ENCODE data around the gene EIF3F. TPM values are rescaled to one million over a fixed set of nuclear protein-coding genes. Genes with fewer than 3 reads are reported as not detected.

EIF3F gene
- polyA plus RNA-seq, 3 donors, result 277 to 670 (median 435) TPM

GRCh38 chr11:8033305-8034105 is 46.4 kb downstream of the EIF3F start:
- WGBS, 3 donors, result 44 to 45% (median 44%) methylated on average over 19 of the region's 19 CpGs
- no peak overlapping the region for H3K27ac ChIP-seq (ENCODE audit: low read depth, low read length)

DNA sequence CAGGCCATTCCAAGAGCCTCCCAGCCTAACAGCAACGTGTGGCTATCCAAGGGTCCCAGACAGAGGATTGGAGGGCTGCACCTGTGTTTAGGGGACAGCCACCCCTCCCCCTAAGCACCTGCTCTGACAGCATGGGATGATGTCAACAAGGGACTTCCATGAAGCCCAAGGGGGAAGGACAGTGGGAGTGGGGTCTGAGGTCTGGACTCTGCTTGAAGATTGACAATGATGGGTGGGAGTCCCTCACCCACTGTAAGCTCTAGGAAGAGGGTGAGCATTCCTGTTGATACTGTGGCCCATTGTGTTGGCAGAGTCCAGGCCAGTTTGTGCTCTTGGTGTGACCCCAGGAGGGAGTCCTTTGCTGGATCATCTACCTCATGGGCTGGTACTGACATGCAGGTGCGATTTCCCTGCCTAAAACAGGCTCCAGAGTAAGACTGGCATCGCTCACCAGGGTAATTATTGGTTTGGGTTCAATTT is 47.0 kb downstream of the EIF3F start:
- H3K27ac ChIP-seq (ENCODE audit: low read depth, low read length), result no peak overlapping the region
- 85 to 93% (median 88%) methylated on average over 3 of the region's 3 CpGs for WGBS, 3 donors

DNA sequence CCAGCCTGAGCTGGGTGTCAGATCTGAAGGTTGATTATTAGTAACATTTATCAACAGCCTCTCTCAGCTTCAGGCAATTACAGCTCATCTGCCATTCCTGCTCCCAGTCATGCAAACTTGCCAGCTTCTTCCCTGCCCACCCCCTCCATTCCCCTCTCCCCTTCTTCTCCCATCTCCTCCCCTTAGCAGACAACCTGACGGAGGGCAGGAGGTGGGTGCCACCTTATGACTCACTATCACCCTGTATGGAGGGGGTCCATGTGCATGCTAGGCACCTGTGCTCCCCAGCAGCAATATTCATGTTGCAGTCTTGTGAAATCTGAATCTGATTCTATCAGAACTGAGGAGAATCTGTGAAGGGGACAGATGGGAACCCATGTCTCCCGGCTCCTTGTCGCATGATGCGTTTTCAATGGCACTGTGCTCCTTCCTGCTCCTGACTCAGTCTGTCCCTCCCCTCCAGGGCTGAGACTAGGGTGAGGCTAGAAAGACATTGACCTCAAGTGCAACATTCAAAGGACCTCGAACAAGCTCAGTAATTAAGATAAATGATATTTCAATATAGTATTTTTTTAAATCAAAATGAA is 47.6 kb downstream of the EIF3F start:
- 71 to 78% (median 75%) methylated on average over 5 of the region's 5 CpGs for WGBS, 3 donors

DNA sequence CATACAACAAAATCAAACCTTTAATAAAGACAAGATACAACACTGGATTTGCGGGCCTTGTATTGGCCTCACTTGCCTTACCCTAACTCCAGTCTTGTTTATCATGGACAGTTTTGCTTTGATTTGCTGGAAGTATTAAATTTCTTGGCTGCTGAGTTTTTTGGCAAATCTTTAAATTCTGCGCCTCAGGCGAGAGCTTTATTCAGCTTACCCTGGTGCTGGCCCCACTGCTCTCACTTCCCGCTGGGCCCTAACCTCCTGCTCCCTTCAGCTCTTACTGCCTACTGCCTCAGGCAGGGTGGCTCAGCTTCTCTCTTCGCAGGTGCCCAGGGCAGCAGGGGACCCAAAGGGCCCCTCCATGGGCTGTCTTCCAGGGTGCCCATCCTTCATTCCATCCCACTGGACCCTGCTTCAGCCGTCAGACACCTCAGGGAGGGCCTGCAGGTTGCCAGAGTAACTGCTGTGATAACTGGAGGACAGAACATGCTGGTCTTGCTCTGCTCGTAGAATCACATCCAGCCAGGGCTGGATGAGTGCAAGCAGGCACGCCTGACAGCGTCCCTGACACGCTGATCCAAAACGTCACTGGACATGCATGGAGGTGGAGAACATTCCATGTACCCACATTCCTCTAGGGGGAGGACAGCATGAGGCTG is 48.2 kb downstream of the EIF3F start:
- H3K27ac ChIP-seq (ENCODE audit: low read depth, low read length), result no peak overlapping the region
- WGBS, 3 donors, result 61 to 82% (median 62%) methylated on average over 11 of the region's 11 CpGs

More for the DNA sequence above, 47.6 kb downstream of the EIF3F start:
- H3K27ac ChIP-seq (ENCODE audit: low read depth, low read length), result no peak overlapping the region

DNA sequence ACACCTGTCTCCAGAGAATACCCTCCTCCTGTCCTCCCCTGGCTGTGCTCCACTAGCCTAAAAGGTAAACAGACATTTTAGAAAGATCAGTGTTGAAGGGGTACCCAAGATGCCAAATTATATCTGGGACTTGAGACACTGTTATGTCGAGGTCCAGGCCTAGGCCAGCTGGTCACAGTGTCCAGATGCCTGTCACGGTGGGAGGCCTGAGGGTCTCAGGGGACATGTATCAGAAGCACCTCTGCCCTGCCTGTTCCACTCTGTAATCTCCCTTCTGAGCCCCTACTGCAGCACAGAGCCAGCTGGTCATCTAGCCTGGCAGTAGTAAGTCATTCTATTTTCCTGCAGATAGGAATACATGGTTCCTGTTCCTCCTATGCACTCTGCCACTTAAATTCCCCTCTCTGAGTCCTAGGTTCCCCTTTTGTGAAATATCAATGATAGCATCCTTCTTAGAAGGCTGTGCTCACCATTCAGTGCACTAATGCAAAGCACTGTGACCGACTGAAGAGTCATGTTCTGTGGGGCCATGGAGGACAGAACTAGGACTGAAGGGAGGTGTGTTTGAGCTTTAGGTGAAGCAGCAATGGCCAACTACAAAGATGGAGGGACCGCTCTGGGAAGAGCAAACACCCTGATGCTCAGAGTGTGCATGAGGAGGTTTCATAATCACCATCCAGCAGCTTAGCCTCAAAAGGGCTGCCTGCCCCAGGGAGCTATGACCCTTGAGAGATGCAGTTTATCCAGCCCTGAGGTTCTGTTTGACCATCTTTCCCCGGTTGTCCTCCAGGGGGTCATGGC is 49.1 kb downstream of the EIF3F start:
- WGBS, 3 donors, result 73 to 90% (median 79%) methylated on average over 5 of the region's 5 CpGs
- H3K27ac ChIP-seq (ENCODE audit: low read depth, low read length), result no peak overlapping the region

DNA sequence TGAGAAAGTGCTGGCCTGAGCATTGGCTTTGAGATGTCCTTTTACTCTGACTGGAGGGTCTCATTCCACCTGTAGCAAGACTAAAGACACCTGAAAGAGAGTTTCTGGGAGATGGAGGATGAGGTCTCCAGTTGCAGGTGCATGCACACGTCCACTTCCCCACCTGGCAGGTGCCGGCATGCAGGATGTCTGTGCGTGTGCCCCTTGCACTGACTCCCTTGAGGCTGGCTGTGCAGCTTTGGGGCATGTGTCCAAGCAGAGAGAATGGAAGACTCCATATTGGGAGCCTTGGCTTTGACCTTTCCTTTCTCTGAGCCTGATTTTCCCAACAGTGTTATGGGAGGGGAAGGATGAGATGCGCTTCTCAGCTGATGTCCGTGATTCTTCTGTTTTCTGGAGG is 49.8 kb downstream of the EIF3F start:
- no peak overlapping the region for H3K27ac ChIP-seq (ENCODE audit: low read depth, low read length)
- WGBS, 3 donors, result 81 to 88% (median 86%) methylated on average over 5 of the region's 5 CpGs

DNA sequence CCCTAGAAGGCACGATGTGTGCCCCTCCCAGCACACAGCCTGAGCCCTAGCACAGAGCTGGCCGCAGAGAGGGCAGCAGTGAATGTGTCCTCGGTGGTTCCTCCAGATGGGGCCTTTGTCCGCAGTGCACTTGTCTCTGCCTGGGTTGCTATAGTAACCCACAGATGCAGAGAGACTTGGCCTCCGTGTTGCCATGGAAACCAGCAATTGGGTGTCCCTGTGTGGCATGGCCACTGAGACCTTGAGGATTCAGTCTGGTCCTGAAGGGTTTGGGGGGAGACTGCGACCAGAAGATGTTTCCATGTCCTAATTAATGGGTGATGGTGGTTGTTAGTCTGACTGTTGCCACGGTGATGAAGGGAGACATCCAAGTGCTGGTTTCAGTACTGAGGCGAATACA is 51.3 kb downstream of the EIF3F start:
- H3K27ac ChIP-seq (ENCODE audit: low read depth, low read length), result no peak overlapping the region
- 63 to 88% (median 85%) methylated on average over 8 of the region's 8 CpGs for WGBS, 3 donors

DNA sequence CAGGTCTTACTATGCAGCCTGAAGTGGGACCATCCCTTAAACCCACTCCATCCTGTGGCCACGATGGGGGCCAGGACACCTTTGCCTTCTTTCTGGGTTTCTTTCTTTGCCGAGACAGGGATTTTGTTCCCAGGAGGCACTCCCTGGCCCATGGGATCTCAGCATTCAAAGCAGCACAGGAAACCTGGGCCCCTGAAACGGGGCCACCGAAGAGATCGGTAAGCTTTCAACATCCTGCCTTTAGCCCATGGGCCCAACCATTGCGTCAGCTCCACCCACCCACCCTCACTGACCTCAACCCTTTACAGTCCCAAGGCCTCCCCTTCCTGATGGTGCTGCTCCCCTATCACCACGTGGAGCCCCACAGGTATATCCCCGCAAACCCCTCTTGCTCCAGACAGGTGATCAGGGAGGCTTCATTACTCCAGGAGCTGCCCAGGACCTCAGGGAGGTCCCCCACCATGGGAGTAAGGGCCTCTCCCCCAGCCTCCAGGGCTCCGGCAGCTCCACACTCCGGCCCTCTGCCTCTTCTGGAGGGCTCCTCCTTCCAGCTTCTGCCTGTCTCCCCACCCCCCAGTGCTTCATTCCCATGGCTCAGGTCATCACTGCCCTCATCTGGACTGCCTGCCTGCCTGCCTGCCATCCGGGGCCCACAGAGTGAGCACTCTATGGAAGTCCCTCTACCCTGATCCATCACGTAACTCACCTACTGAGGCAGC is 51.8 kb downstream of the EIF3F start:
- H3K27ac ChIP-seq (ENCODE audit: low read depth, low read length), result no peak overlapping the region
- WGBS, 3 donors, result 78 to 84% (median 79%) methylated on average over 12 of the region's 12 CpGs

DNA sequence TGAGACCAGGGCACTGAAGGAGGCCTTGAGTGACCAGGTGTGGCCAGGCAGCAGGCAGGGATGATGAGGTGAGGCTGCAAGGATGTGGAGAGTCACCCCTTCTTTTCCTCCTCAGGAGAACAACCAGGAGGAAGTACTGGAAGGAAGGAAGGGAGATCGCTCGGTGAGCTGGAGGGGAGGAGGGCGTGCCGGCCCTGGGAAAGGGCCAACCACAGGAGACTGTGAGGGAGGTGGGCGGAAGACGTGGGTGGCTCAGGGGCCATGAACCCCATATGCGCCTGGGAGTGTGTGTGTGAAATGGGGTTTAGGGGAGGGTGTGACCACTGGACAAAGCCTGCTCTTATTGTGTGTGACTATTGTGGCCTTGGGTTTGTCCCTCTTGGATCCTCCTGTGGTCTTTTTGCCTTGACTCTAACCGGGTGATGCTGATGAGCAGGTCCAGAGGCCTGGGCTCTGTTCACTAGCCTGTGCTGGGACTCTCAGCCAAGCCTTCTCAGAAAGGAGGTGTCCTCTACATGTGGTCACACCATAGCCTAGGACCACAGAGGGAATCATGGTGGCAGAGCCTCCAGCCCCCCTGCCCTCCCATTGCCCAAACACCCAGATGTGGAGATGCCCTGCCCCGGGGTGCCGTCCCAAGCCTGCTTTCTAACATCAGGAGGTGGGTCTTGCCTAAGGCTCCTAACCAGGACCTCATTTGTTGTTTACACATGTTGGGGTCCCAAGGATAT is 52.6 kb downstream of the EIF3F start:
- 80 to 91% (median 86%) methylated on average over 8 to 10 of the region's 10 CpGs for WGBS, 3 donors
- H3K27ac ChIP-seq (ENCODE audit: low read depth, low read length), result no peak overlapping the region

- H3K27ac ChIP-seq (ENCODE audit: low read depth, low read length), result no peak overlapping the region
- WGBS, 3 donors, result 75 to 89% (median 85%) methylated on average over 4 of the region's 4 CpGs
Observed at GRCh38 chr11:8040261-8040920, 53.3 kb downstream of the EIF3F start.

- WGBS, 3 donors, result 79 to 90% (median 89%) methylated on average over 2 of the region's 2 CpGs
- H3K27ac ChIP-seq (ENCODE audit: low read depth, low read length), result no peak overlapping the region
Observed at GRCh38 chr11:8040921-8041285, 53.8 kb downstream of the EIF3F start.

- 77 to 94% (median 93%) methylated on average over 4 of the region's 4 CpGs for WGBS, 3 donors
Observed at GRCh38 chr11:8041576-8041975, 54.4 kb downstream of the EIF3F start.

GRCh38 chr11:8043756-8044155 is 56.6 kb downstream of the EIF3F start:
- WGBS, 3 donors, result 59 to 65% (median 62%) methylated on average over 2 of the region's 2 CpGs
- no peak overlapping the region for H3K27ac ChIP-seq (ENCODE audit: low read depth, low read length)

More at GRCh38 chr11:8041576-8041975, 54.4 kb downstream of the EIF3F start:
- H3K27ac ChIP-seq (ENCODE audit: low read depth, low read length), result no peak overlapping the region

DNA sequence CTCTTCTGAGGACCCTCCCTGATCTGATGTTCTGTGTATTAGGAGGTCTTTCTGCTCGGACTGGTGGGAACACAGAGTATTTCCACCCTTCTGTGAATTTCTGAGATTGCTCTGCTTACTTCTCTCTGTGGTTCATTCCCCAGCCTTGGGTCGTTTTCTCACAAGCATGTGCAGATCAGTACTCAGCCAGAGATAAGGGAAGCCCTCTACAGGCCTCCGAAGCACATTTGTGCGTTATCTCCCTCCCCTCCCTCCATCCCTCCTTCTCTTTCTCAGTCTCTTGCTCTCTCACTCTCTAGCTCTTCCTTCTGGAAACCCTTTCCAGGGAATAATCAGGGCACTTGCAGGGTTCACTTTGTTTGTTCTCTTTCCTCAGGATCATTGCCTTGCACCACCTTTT is 58.7 kb downstream of the EIF3F start:
- H3K27ac ChIP-seq (ENCODE audit: low read depth, low read length), result no peak overlapping the region
- WGBS, 3 donors, result 42 to 67% (median 52%) methylated on average over 4 of the region's 4 CpGs

GRCh38 chr11:8047382-8047781 is 60.2 kb downstream of the EIF3F start:
- 65 to 84% (median 75%) methylated on average over 3 of the region's 3 CpGs for WGBS, 3 donors
- H3K27ac ChIP-seq (ENCODE audit: low read depth, low read length), result no peak overlapping the region

GRCh38 chr11:8049084-8049483 is 61.9 kb downstream of the EIF3F start:
- no peak overlapping the region for H3K27ac ChIP-seq (ENCODE audit: low read depth, low read length)
- 79 to 96% (median 88%) methylated on average over 3 of the region's 3 CpGs for WGBS, 3 donors

Measured in adipose tissue (tissue), 3 donors.